Common myeloid progenitor, CD34-positive (primary cell): ENCODE results near the gene PLCH2.

ENCODE experiments used
- CTCF ChIA-PET: fragments of 350-600 bp; sonication (Branson Sonifier 250); formaldehyde crosslinking; loops from one replicate; lab custom pipeline; 2021; ENCODE audit warnings: antibody characterized with exemption; lab: Charles Lee
- POLR2A ChIA-PET: fragments of 350-600 bp; sonication (Branson Sonifier 250); formaldehyde crosslinking; loops from one replicate; lab custom pipeline; 2021; ENCODE audit warnings: antibody characterized with exemption; lab: Charles Lee
- DNase-seq, 3 donors: peaks; one replicate each; pipeline versions ENCODE4 v3.0.0 to v3.0.0-alpha.2; 2013
- H3K27ac ChIP-seq, 2 experiments: 1 replicate in 1 of 2; 2 replicates in 1 of 2; pipeline ENCODE4 v1.7.0; 2013; ENCODE audit warnings: inconsistent platforms in 2 of 2, low read length in 2 of 2, mild to moderate bottlenecking in 2 of 2, low read depth in 1 of 2, moderate library complexity in 1 of 2; ENCODE audit not compliant: severe bottlenecking in 2 of 2, insufficient read depth in 1 of 2, poor library complexity in 1 of 2
- H3K27me3 ChIP-seq, 5 experiments: replicated peaks in 2 of 5; 1 replicate in 3 of 5; 2 replicates in 2 of 5; pipeline versions ENCODE4 v1.6.1 to v1.7.0; 2013; ENCODE audit warnings: low read length in 4 of 5, mild to moderate bottlenecking in 2 of 5, moderate library complexity in 2 of 5, inconsistent platforms in 1 of 5; ENCODE audit not compliant: insufficient read depth in 5 of 5, control insufficient read depth in 4 of 5
- H3K36me3 ChIP-seq, 4 experiments: 1 replicate in 2 of 4; 2 replicates in 2 of 4; pipeline versions ENCODE4 v1.6.1 to v1.7.0; 2013; ENCODE audit warnings: low read length in 3 of 4, control low read depth in 1 of 4, mild to moderate bottlenecking in 1 of 4; ENCODE audit not compliant: control insufficient read depth in 4 of 4, insufficient read depth in 4 of 4
- H3K4me1 ChIP-seq, 4 experiments: 1 replicate in 3 of 4; 2 replicates in 1 of 4; pipeline versions ENCODE4 v1.6.1 to v1.7.1; 2013; ENCODE audit warnings: low read length in 3 of 4, mild to moderate bottlenecking in 3 of 4, control low read depth in 1 of 4, inconsistent platforms in 1 of 4, moderate library complexity in 1 of 4; ENCODE audit not compliant: control insufficient read depth in 4 of 4, insufficient read depth in 4 of 4; ENCODE audit errors: control extremely low read depth in 1 of 4
- H3K4me3 ChIP-seq, 7 experiments: 1 replicate in 4 of 7; 2 replicates in 3 of 7; pipeline versions ENCODE4 v1.5.1 to v1.7.0; 2013; ENCODE audit warnings: mild to moderate bottlenecking in 7 of 7, low read length in 6 of 7, moderate library complexity in 6 of 7, inconsistent platforms in 2 of 7, low read depth in 2 of 7, control low read depth in 1 of 7; ENCODE audit not compliant: insufficient read depth in 4 of 7, control insufficient read depth in 1 of 7; ENCODE audit errors: extremely low read depth in 1 of 7
- H3K9me3 ChIP-seq, 5 experiments: 1 replicate in 4 of 5; 2 replicates in 1 of 5; pipeline versions ENCODE4 v1.6.1 to v1.7.1; 2013; ENCODE audit warnings: low read length in 4 of 5, mild to moderate bottlenecking in 2 of 5, inconsistent platforms in 1 of 5, low read depth in 1 of 5, moderate library complexity in 1 of 5; ENCODE audit not compliant: control insufficient read depth in 4 of 5, insufficient read depth in 2 of 5; ENCODE audit errors: control extremely low read depth in 1 of 5
- WGBS: methylation state at CpG from one replicate; pipeline ENCODE4 v1.1.5; 2013; ENCODE audit not compliant: insufficient coverage; 5-methylcytosine and 5-hydroxymethylcytosine counted together

Gene PLCH2

DNA sequence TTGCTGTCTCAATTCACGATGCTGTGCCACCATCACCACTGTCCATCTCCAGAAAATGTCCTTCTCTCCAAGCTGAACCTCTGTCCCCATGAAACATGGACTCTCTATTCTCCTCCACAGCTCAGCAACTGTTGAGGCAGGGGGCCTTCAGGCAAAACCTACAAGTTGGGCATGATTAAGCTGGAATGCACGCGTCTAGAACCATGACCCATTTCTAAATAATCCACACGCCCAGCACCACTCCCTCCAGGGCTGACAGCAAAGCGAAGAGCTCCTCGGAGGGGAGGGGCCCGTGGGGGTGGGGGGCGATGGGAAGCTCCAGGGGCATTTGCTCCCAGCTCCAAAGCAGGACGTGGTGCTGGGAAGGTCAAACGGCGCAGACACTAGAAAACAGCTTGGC is 57.3 kb downstream of the PLCH2 start:
- WGBS: 94% methylated on average over 10 of the region's 11 CpGs
- POLR2A ChIA-PET: no interaction called here
- peaks cover 0 to 74% (median 7%) of the 10 kb centered on the region in 5 experiments for H3K27me3 ChIP-seq
- H3K36me3 ChIP-seq: no peaks in the 10 kb centered on the region
- CTCF ChIA-PET: interaction anchor here (1.0 to 8.5 kb wide), 3 partner anchors 13 to 28 kb away, joined by 3 to 52 read pairs (median 3); no protein-coding TSS in a partner anchor
- H3K27ac ChIP-seq: no peak overlapping the region
- peaks cover 0 to 38% (median 35%) of the 10 kb centered on the region in 4 experiments for H3K4me1 ChIP-seq
- no peaks in the 10 kb centered on the region for H3K9me3 ChIP-seq
- no peak overlapping the region for H3K4me3 ChIP-seq
- no peak for DNase-seq

DNA sequence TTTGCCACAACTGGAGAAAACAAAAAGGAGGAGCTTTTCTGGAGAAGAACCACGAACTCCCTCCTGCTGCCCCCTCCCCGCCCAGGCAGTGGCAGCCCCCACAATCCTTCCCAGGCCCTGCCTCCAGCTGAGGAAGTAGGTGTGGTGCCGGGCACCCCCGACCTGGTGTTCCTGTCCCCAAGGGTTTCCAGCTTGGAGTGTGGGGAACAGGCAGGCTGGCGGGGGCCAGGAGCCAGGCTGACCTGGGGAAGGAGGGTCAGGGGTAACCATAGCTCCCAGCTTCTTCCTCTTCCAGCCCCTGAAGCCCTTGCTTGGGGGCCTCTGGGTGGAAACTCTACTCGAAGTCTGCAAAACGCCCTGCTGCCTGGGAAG is 58.2 kb downstream of the PLCH2 start:
- H3K27me3 ChIP-seq: peaks cover 0 to 74% (median 5%) of the 10 kb centered on the region in 5 experiments
- ChIA-PET CTCF (interaction anchor here (8.5 kb wide), 1 partner anchor 12 kb away, joined by 52 read pairs; no protein-coding TSS in a partner anchor), POLR2A (interaction anchor here (1.2 kb wide), 1 partner anchor 8 kb away, joined by 4 read pairs; the partner anchor contains the start of gene PANK4)
- H3K36me3 ChIP-seq: no peaks in the 10 kb centered on the region
- no peak overlapping the region for H3K4me3 ChIP-seq
- no peak overlapping the region for H3K27ac ChIP-seq
- H3K9me3 ChIP-seq: no peaks in the 10 kb centered on the region
- peaks cover 0 to 29% (median 27%) of the 10 kb centered on the region in 4 experiments for H3K4me1 ChIP-seq
- DNase-seq: no peak
- WGBS: 0% methylated on average over 2 of the region's 7 CpGs

DNA sequence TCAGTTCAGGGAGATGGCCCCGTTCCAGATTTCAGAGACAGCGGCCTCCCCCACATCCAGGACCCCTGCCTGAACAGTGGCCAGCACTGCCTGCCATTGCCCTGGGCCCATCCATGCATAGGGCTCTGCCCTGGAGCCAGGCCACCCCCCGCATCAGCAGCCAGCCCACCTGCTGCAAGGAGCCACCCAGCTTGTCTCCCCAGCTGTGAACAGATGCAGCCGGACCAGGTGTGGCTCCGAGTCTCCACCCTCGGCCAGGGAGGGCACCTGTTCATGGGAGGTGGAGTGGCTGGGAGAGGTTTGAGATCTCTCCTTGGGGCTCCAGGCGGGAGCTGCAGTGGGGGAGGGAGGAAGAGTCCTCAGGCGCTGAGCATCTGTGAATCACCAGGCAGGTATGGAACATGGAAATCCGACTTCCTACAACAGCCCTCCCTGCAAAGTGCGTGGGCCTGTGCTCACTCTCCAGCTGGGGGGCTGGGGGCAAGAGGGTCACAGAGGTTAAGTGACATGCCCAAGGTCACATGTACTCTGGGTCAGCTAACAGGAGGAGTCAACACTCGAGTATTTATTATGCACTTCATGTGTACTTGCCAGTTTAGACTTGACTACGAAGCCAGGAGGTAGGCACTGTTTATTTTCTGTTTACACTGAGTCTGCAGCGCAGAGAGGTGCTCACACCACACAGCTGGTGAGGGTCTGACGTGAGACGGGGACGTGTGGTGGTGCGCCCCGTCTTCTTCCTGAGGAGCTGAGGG is 58.8 kb downstream of the PLCH2 start:
- H3K4me3 ChIP-seq: no peak overlapping the region
- POLR2A ChIA-PET: interaction anchor here (1.2 kb wide), 1 partner anchor 9 kb away, joined by 4 read pairs; the partner anchor contains the start of gene PANK4
- no peaks in the 10 kb centered on the region for H3K9me3 ChIP-seq
- CTCF ChIA-PET: interaction anchor here (8.5 kb wide), 1 partner anchor 11 kb away, joined by 52 read pairs; no protein-coding TSS in a partner anchor
- DNase-seq: no peak
- no peaks in the 10 kb centered on the region for H3K36me3 ChIP-seq
- WGBS: 64% methylated on average over 16 of the region's 18 CpGs
- peaks cover 0 to 27% (median 23%) of the 10 kb centered on the region in 4 experiments for H3K4me1 ChIP-seq
- no peak overlapping the region for H3K27ac ChIP-seq
- H3K27me3 ChIP-seq: peaks cover 0 to 73% (median 4%) of the 10 kb centered on the region in 5 experiments

DNA sequence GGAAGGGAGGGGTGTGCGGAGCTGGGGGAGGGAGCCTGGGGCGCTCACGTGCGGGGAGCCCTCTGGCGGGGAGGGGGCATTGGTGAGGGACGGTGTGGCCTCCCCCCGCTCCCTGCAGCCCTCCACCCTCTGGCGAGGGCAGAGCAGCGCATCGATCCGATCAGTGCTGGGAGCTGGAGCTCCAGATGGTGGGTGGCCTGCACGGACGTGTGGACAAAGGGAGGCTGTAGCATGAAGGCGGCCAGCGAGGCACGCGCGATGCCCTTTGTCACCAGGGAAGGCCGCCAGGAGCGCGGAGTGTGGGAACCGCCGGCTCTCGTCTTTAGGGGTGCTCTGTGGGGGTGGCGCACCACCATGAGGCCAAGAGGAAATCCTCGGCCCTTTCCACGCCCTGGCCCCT is 59.4 kb downstream of the PLCH2 start:
- Histone ChIP-seq H3K4me1 (peaks cover 0 to 25% (median 19%) of the 10 kb centered on the region in 4 experiments), H3K27ac (no peak overlapping the region), H3K27me3 (peaks cover 0 to 73% (median 5%) of the 10 kb centered on the region in 5 experiments), H3K4me3 (no peak overlapping the region), H3K36me3 (no peaks in the 10 kb centered on the region), H3K9me3 (no peaks in the 10 kb centered on the region)
- no peak for DNase-seq
- POLR2A ChIA-PET: no interaction called here
- 66% methylated on average over 21 of the region's 27 CpGs for WGBS
- CTCF ChIA-PET: interaction anchor here (8.5 kb wide), 1 partner anchor 10 kb away, joined by 52 read pairs; no protein-coding TSS in a partner anchor

DNA sequence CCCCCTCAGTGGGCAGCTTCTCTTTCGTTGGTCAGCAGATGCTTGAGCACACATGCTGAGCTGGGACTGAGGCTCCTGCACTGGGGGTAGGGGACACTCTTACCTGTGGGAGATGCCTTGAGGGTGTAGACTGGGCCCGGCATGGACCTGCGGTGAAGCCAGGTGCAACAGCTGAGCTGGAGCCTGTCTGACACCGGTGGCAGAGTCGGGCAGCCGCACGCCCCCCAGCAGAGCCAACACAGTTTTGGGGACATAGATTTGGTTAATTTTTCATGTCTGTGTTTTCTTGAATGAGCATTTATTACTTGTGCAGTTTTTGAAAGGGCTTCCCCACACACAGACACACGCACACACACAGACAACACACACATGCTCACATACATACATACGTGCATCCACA is 59.9 kb downstream of the PLCH2 start:
- Histone ChIP-seq H3K4me1 (peaks cover 0 to 22% (median 14%) of the 10 kb centered on the region in 4 experiments), H3K9me3 (no peaks in the 10 kb centered on the region), H3K27ac (no peak overlapping the region), H3K27me3 (peaks cover 0 to 73% (median 2%) of the 10 kb centered on the region in 5 experiments), H3K4me3 (no peak overlapping the region), H3K36me3 (no peaks in the 10 kb centered on the region)
- ChIA-PET CTCF (interaction anchor here (8.5 kb wide), 1 partner anchor 10 kb away, joined by 52 read pairs; no protein-coding TSS in a partner anchor), POLR2A (no interaction called here)
- DNase-seq: no peak
- whole genome bisulfite sequencing: 100% methylated on average over 1 of the region's 9 CpGs

DNA sequence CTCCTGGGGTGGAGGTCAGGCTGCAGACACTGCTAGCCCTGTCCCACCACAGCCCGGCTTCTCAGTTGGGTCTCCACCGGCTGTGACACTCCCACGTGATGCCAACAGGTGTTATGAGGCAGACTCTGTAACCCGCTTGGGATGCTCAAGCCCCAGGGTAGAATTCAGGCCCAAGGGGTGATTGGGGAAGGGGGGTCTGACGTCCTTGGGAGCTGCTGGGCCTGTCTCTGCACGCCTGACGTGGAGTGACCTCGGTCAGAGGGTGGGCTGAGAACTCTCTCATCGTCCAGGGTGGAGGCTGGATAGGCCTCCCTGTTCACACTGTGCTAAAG is 61.7 kb downstream of the PLCH2 start:
- ChIA-PET POLR2A (no interaction called here), CTCF (no interaction called here)
- 94% methylated on average over 9 of the region's 9 CpGs for WGBS
- Histone ChIP-seq H3K4me1 (peaks cover 0 to 21% (median 13%) of the 10 kb centered on the region in 4 experiments), H3K9me3 (no peaks in the 10 kb centered on the region), H3K27ac (no peak overlapping the region), H3K36me3 (no peaks in the 10 kb centered on the region), H3K4me3 (no peak overlapping the region), H3K27me3 (peaks cover 0 to 59% (median 2%) of the 10 kb centered on the region in 5 experiments)
- no peak for DNase-seq

DNA sequence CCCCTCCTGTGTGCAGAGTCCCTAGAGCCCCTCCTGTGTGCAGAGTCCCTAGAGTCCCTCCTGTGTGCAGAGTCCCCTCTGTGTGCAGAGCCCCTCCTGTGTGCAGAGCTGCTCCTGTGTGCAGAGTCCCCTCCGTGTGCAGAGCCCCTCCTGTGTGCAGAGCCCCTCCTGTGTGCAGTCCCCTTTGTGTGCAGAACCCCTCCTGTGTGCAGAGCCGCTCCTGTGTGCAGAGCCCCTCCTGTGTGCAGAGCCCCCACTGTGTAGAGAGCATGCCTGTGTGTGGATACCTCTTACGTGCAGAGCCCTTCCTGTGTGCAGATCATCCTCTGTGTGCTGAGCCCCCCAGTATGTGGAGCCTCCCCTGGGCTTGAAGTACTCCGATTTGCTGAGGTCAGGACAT is 62.3 kb downstream of the PLCH2 start:
- H3K4me3 ChIP-seq: no peak overlapping the region
- no peak for DNase-seq
- 98% methylated on average over 4 of the region's 4 CpGs for WGBS
- no peaks in the 10 kb centered on the region for H3K9me3 ChIP-seq
- H3K27me3 ChIP-seq: peaks cover 0 to 53% (median 2%) of the 10 kb centered on the region in 5 experiments
- CTCF ChIA-PET: interaction anchor here (1.6 to 3.1 kb wide), 2 partner anchors 8 to 10 kb away, joined by 4 to 11 read pairs; partner anchors contain the start of gene HES5
- peaks cover 0 to 26% (median 19%) of the 10 kb centered on the region in 4 experiments for H3K4me1 ChIP-seq
- POLR2A ChIA-PET: no interaction called here
- H3K36me3 ChIP-seq: no peaks in the 10 kb centered on the region
- H3K27ac ChIP-seq: no peak overlapping the region
